C4-2B (cell line): Measurements from ENCODE around the gene IGSF23.

Experiments used
- ZFX ChIP-seq: fragments of 450-650 bp; IDR thresholded peaks from 2 replicates; pipeline ENCODE4 v1.6.1; 2017
- TF ChIP-seq, protein P1 (sequence below): fragments of 450-650 bp; conservative IDR thresholded peaks from 2 replicates; pipeline ENCODE4 v1.5.1; 2017; ENCODE audit warnings: mild to moderate bottlenecking

DNA sequence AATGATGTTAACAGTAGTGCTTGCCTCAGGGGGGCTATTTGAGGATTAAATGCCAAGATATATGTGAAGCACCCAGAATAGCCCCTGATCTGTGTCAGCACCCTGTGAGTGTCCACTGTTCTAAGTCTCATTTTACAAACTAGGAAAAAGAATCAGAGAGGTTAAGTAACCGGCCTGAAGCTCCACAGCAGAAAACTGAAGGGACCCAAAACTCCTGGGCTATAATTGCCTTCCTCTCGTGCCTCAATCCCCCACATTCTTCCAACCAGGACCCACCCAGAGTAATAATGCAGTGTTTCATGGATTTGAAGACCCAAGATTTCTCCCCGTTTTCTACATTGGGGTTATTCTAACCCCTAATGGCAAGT, 32.7 kb downstream of the IGSF23 start:
- TF ChIP-seq, protein P1, sequence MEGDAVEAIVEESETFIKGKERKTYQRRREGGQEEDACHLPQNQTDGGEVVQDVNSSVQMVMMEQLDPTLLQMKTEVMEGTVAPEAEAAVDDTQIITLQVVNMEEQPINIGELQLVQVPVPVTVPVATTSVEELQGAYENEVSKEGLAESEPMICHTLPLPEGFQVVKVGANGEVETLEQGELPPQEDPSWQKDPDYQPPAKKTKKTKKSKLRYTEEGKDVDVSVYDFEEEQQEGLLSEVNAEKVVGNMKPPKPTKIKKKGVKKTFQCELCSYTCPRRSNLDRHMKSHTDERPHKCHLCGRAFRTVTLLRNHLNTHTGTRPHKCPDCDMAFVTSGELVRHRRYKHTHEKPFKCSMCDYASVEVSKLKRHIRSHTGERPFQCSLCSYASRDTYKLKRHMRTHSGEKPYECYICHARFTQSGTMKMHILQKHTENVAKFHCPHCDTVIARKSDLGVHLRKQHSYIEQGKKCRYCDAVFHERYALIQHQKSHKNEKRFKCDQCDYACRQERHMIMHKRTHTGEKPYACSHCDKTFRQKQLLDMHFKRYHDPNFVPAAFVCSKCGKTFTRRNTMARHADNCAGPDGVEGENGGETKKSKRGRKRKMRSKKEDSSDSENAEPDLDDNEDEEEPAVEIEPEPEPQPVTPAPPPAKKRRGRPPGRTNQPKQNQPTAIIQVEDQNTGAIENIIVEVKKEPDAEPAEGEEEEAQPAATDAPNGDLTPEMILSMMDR, result no peak
- no peak for TF ChIP-seq ZFX
